GM19468 (cell line): Measurements from ENCODE around the gene GCNT3.
A peak's percentile ranks its signal among the peaks of the same experiment; 100 is the strongest.
"Not testable (repeated sequence)": the region's sequence is repeated elsewhere in the genome, so short reads cannot be mapped to it uniquely, and the experiment has no call there.

ENCODE experiments used
- ATAC-seq: cut with Tn5 transposase; IDR thresholded peaks from one replicate; pipeline ENCODE4 v1.9.1; 2021; ENCODE audit warnings: mild to moderate bottlenecking, moderate library complexity, moderate number of reproducible peaks; ENCODE audit not compliant: unreplicated experiment; ENCODE audit errors: extremely low read depth

The GCNT3 gene

DNA sequence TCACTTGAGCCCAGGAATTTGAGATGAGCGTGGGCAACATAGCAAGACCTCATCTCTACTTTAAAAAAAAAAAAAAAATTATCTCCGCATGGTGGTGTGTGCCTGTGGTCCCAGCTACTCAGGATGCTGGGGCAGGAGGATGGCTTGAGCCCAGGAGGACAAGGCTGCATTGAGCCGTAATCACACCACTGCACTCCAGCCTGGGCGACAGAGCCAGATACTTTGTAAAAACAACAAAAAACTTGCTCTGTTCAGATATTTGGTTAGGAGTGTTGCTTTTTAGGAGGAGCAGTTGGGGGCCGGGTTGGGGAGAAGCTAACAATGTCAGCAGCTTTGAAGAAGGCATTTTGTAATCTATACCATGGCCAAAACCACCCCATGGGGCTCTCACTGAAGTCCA lies 4.1 kb downstream of the GCNT3 start:
- no peak for ATAC-seq

DNA sequence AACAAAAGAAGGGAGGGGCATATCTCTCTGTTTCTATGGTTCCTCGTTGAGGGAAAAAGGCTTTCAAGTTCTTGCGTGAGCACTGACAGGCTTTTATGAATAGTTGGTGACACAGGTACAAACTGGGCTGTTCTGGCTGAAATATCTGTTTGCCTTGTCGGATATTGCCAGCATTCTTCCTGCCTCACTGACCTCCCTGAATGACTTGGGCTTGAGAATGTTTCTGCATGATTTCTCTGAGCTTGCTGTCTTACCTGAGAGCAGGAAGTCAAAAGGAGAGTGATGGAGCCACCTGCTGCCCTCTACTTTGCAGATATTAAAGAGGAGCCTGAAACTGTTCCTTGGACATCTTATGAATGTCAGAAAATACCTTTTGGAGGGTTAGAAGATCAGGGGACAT lies 4.8 kb downstream of the GCNT3 start:
- no peak for ATAC-seq

DNA sequence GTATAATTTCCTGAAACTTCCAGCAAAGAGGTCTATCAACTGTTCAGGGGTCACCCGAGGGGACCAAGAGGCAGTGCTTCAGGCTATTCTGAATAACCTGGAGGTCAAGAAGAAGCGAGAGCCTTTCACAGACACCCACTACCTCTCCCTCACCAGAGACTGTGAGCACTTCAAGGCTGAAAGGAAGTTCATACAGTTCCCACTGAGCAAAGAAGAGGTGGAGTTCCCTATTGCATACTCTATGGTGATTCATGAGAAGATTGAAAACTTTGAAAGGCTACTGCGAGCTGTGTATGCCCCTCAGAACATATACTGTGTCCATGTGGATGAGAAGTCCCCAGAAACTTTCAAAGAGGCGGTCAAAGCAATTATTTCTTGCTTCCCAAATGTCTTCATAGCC lies 6.8 kb downstream of the GCNT3 start:
- ATAC-seq: no peak

DNA sequence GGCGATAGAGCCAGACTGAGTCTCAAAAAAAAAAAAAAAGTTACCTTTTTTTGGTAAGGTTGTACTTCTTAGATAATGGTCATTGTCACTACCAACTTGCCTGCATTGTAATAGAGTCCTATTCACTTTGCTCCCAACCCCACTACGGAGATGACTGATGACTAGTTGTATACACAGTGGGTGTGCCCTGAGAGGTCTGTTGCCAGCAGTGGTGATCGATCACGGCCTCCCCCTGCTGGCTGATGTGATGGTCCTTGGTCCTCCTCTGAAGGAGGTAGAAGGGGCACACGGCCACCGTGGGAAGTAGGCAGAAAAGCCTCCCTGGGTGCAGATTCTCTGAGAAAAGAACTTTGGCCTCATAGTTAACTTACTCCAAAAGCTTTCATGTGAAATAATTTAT lies 10.7 kb downstream of the GCNT3 start:
- ATAC-seq: no peak

DNA sequence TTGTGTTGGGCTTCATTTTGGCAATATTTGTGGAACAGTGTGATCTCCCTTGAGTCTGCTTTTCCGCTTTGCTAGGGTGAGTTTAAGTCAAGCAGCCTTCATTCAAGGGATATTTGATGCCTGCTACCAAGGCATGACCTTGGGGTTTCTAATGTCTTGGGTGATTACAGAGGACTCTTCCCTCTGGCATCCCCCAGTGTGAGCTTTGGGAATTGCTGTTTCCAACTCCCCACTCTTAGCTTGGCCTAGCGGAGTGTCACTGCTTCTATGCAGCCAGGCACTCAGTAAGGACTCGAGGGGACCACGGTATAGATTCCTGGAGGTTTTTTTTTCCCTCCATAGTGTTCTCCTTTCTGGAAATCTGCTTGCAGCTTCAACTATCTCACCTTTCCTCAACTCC lies 21.1 kb downstream of the GCNT3 start:
- ATAC-seq: no peak

DNA sequence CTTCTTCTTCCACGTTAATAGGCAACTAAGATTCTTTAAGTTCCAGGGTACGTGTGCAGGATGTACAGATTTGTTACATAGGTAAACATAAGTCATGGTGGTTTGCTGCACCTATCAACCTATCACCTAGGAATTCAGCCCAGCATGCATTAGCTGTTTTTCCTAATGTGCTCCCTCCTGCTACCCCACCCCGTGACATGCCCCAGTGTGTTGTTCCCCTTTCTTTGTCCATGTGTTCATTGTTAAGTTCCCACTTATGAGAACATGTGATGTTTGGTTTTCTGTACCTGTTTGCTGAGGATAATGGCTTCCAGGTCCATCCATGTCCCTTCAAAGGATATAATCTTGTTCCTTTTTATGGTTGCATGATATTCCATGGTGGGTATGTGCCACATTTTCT lies 24.6 kb downstream of the GCNT3 start:
- no peak for ATAC-seq

DNA sequence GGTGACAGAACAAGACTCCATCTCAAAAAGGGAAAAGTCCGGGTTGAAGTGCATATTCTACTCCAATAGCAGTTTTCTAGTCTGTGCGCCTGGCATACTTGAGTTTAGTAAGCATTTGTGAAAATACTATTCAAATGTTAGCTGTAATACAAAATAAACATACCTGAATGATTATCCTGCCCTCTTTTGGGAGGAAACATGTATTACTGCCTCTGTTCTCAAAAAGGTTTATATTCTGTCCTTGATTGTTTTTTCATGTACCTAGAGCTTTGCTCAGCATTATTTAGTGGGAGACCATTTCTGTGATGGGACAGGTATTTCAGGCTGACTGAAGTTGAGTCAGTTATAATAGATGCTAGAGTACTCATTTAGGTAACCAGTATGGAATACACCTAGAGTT lies 25.9 kb downstream of the GCNT3 start:
- ATAC-seq: not testable (repeated sequence)

DNA sequence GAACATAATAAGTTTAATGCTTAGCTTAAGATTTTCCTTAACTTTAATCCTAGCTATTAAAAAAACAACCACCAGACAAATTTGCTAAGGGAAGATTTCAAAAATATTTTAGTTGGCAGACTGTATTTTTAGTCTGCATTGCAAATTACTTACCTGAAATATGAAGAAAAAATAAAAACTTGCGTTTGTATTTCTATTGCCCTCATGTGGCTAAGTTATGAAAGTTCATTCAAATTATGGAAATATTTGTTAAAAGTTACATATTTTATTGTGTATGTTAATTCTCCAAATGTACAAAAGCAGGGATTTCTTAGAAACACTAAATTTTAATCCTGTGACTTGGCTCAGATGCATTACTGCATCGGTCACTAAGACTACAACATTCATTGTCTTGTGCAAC lies 30.8 kb downstream of the GCNT3 start:
- ATAC-seq: no peak

DNA sequence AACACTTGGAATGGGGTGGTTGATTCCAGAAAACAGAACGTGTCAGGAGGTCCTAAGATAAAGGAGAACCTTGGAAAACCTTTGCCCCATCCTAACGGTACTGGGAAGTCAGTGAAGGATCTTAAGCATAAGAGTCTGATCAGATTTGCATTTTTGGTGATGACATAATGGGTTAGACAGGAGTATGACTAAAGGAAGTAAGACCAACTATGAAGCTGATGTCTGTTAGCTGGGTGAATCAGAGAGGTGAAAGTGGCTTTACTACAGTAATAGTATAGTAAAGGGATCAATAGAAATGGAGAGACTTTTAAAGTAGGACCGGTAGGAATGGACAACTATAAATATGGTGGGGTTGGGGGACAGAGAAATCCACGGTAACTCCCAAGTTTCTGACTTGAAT lies 33.2 kb downstream of the GCNT3 start:
- ATAC-seq: no peak

DNA sequence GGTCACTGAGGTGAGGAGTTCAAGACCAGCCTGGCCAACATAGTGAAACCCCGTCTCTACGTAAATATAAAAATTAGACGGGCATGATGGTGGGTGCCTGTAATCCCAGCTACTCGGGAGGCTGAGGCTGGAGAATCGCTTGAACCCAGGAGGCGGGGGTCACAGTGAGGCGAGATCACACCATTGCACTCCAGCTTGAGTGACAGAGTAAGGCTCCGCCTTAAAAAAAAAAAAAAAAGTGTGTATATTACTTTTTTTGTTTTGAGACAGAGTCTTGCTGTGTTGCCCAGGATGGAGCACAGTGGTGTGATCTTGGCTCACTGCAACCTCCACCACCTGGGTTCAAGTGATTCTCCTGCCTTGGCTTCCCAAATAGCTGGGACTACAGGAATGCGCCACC lies 34.2 kb downstream of the GCNT3 start:
- ATAC-seq: not testable (repeated sequence)

DNA sequence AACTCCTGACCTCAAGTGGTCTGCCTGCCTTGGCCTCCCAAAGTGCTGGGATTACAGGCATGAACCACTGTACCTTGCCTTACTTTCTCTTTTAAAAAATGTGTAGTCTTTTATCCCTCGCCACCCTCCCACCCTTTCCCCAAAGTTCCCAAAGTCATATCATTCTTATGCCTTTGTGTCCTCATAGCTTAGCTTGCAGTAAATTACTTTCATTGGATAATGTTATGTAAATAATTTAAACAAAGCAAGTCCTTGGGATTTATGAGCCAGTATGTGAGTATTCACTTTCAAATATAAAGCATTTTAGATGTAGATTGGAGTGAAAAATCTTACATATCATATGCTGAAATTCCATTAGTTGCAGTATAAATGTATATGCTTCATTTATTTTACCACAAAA lies 34.7 kb downstream of the GCNT3 start:
- no peak for ATAC-seq

DNA sequence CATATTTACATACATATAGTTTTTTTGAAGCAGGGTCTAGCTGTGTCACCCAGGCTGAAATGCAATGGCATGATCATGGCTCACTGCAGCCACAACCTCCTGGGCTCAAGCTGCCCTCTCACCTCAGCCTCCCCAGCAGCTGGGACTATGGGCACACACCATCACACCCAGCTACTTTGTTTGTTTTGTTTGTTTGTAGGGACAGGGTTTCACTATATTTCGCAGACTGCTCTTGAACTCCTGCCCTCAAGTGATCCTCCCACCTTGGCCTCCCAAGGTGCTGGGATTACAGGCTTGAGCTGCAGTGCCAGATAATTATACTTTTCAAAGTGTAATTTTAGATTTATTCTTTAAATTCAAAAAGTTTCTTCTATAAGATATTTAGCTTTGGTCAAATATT lies 35.5 kb downstream of the GCNT3 start:
- ATAC-seq: no peak

DNA sequence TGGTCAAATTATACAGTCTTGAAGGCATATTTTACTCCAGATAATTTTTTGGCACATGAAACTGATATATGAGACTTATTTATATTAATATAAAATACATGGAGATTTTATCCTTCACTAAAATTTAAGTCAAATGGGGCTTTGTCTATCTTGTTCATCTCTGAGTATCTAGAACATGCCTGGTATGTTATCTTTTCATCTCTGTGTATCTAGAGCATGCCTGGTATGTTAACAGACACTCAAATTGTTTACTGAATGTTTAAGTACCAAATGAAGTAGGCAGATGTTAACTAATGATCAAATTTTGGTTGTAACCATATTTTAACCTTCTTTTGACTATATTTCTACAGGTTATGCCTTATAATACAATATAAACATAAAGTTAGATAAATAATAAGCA lies 38.0 kb downstream of the GCNT3 start:
- no peak for ATAC-seq

DNA sequence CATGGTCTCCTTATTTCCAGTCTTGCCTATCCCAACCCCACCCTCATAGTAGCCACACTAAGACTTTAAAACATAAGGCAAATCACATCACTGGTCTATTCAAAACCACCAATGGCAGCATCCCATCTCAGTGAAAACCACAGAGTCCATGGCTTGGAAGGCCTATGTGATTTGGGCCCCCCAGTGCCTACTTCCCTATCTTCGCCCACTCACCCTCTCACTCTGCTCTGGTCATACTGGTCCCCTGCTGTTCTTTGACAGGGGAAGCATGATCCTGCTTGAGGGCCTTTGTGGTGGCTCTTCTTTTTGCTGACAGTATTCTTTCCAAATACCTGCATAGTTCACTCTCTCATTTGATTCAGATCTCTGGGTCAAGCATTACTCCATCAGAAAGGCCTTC lies 42.5 kb downstream of the GCNT3 start:
- ATAC-seq: no peak

DNA sequence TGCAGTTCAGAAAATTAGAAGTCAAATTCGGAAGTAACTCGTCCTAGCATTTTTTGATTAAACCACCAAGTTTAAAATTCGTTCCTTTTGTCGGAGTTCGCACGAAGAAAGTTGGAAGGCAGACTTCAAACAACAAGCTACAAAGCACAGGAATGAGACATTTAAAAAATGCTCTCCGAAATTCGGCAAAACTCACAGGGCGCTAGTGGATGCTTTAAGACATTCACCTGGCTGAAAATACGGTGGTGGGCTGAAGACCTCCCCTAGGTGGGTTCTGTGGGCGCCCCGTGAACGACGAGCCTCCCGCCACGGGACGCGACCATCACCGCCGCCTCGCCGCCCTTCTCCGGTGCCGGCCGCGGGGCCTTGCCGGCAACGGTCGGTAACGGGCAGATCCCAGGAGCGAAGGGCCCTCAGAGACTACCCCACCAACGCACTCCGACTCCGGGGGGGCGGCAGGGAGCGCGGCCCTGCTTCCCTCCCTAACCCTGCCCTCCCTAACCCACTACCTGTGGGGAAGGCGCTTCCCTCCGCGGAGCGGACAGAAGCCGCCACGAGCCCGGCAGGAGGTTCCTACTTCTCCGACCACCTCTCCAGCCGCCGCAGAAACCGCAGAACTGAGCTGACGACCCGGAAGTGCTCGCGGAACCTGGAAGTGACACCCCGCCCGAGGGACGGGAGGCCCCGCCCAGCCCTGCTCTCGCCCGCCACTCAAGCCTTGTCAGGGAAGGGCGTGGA lies 45.5 kb downstream of the GCNT3 start, which contains the start of gene GTF2A2:
Gene GTF2A2 (minus strand): TSS at position 619 of the 738 bp plus-strand sequence. CDS start 5,238 bp downstream, outside the sequence.
- ATAC-seq: peak; percentile 89

DNA sequence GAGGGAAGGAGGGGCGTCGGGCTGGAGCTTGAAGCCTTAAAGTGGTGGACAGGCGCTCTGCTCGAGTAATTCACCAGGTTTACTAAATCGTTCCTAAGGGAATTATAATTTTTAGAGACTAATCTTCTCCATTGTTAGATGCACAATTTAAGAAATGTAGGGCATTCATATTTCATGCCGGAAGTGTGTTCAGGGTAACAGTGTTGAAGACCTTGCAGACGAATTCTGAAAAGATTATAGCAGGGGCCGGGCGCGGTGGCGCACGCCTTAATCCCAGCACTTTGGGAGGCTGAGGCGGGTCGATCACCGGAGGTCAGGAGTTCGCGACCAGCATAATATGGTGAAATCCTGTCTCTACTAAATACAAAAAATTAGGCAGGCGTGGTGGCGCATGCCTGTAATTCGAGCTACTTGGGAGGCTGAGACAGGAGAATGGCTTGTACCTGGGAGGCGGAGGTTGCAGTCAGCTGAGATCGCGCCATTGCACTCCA lies 46.1 kb downstream of the GCNT3 start:
- ATAC-seq: no peak

DNA sequence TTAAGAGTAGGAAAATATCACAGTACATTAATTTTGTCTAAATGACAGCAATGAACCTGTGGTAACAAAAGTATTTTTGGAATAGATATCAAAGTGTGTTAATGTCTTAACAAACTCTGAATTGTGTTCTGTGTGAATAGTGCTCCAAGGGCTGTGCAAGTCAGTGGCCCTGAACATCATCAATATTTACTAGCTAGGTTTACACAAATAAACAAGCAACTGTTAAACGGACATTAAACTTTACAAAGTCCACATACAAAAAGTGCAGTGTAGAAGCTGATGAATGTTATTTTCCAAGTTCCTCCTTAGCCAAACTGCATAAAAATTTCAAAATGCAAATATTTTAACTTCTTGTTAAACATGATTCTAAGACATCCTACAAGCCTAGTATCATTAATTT lies 47.8 kb downstream of the GCNT3 start:
- ATAC-seq: no peak

DNA sequence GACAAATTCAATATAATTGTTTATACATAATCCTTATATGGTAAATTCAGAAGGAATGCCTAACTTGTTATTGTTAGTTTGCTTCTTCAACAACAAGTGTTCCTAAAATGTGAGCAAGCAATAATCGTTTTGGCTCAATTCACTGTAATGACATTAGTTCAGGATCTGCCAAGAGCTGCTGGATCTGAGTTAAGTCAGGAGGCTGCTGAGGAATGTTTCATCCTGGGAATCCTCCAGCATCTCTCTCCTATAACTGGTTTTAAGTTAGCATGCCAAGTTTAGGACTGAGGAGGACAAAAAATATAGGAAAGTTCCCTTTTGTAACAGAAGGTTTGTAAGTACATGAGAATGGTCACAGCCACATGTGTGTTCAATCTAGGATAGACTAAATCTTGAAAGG lies 50.7 kb downstream of the GCNT3 start:
- no peak for ATAC-seq

DNA sequence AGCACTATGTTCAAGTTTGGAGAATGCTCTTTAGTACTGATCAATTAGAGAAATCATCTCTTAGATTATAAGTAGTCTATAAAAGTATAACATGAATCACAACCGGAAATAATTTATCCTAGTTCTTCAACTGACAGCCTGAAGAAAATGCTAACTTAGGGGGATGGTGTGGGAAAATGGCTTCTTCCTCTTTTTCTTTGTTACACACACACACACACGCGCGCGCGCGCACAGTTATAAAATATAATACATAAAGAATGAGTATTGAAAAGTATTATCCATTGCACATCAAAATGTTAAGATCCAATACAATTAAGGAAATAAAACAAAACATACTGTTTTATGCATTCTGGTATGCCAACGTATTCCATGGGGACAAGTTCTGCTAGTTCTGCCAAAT lies 57.0 kb downstream of the GCNT3 start:
- no peak for ATAC-seq
